Measurements from ENCODE around the gene KCNC1. TPM values are rescaled to one million over a fixed set of nuclear protein-coding genes. Genes with fewer than 3 reads are reported as not detected.

Gene KCNC1
- polyA plus RNA-seq, 1 of the 3 experiments (the other 2 are of a cell fraction), result 0.18 TPM

- H3K4me1 ChIP-seq (ENCODE audit: control insufficient read depth in 1 of 2, insufficient read depth in 2 of 2, low read depth in 1 of 2, low read length in 1 of 2), result peaks cover 0 to 6% of the 10 kb centered on the region in 2 experiments; a peak in 1 of 4 replicates
- no peaks in the 10 kb centered on the region for H3K79me2 ChIP-seq (ENCODE audit: insufficient read depth)
- 25% methylated on average over 1 of the region's 2 CpGs for WGBS (ENCODE audit: low lambda C conversion rate)
- H3K9ac ChIP-seq, result no peak overlapping the region
- TF ChIP-seq MAX (IDR thresholded peaks at IDR 0.05; ENCODE audit: low read depth), result no peak
- no peak for TF ChIP-seq SIN3A (IDR thresholded peaks at IDR 0.05; ENCODE audit: borderline replicate concordance, low read depth, low read length)
- no peak for TF ChIP-seq JUND (IDR thresholded peaks at IDR 0.05)
- no peak for TF ChIP-seq TAF1 (IDR thresholded peaks at IDR 0.05; ENCODE audit: borderline replicate concordance, low read depth, low read length)
- TF ChIP-seq CTCF (IDR thresholded peaks at IDR 0.05), result no peak
- TF ChIP-seq USF1 (IDR thresholded peaks at IDR 0.05; ENCODE audit: borderline replicate concordance, low read depth), result no peak
- no peak for TF ChIP-seq RXRA (IDR thresholded peaks at IDR 0.05; ENCODE audit: borderline replicate concordance, low read depth)
- no peak for TF ChIP-seq FOSL2 (IDR thresholded peaks at IDR 0.05; ENCODE audit: borderline replicate concordance, low read depth)
- TF ChIP-seq EP300 (IDR thresholded peaks at IDR 0.05; ENCODE audit: borderline replicate concordance in 1 of 2, low read depth in 1 of 2, low read length in 1 of 2), result no peak
- no peak for TF ChIP-seq PBX3 (IDR thresholded peaks at IDR 0.05)
- TF ChIP-seq POLR2AphosphoS5 (IDR thresholded peaks at IDR 0.05; ENCODE audit: low read depth, low read length), result no peak
- H3F3A ChIP-seq (replicated peaks; ENCODE audit: insufficient read depth), result no peaks in the 10 kb centered on the region
- DNase-seq, result no peak
- ChIA-PET POLR2A (no interaction called here), CTCF (interaction anchor here (1.2 to 8.6 kb wide), 3 partner anchors 126 to 255 kb away, joined by 3 to 82 read pairs (median 31); no protein-coding TSS in a partner anchor)
- no peak overlapping the region for H3K27ac ChIP-seq (ENCODE audit: low read depth in 2 of 2, low read length in 1 of 2)
- H4K20me1 ChIP-seq (ENCODE audit: insufficient read depth), result no peaks in the 10 kb centered on the region
- no peaks in the 10 kb centered on the region for H3K9me2 ChIP-seq
- H3K4me2 ChIP-seq, result no peak overlapping the region
- H3K9me3 ChIP-seq, result no peaks in the 10 kb centered on the region
- H3K4me3 ChIP-seq (ENCODE audit: low read depth in 2 of 2, low read length in 1 of 2), result no peak overlapping the region
- peaks cover 35% of the 10 kb centered on the region for H3K27me3 ChIP-seq (ENCODE audit: insufficient read depth)
- H3K36me3 ChIP-seq (replicated peaks in 1 of 2; ENCODE audit: control insufficient read depth in 1 of 2, insufficient read depth in 2 of 2, low read length in 1 of 2), result no peaks in the 10 kb centered on the region
- H2AFZ ChIP-seq (ENCODE audit: low read depth), result no peak overlapping the region
Observed at GRCh38 chr11:17725174-17725573, 9.4 kb upstream of the KCNC1 start.

- H3K9me3 ChIP-seq, result no peaks in the 10 kb centered on the region
- H3K36me3 ChIP-seq (replicated peaks in 1 of 2; ENCODE audit: control insufficient read depth in 1 of 2, insufficient read depth in 2 of 2, low read length in 1 of 2), result no peaks in the 10 kb centered on the region
- no peaks in the 10 kb centered on the region for H3F3A ChIP-seq (replicated peaks; ENCODE audit: insufficient read depth)
- no peaks in the 10 kb centered on the region for H4K20me1 ChIP-seq (ENCODE audit: insufficient read depth)
- H3K27me3 ChIP-seq (ENCODE audit: insufficient read depth), result no peaks in the 10 kb centered on the region; the same call in 1 of the 2 replicates
- DNase-seq, result no peak
- H3K9me2 ChIP-seq, result no peaks in the 10 kb centered on the region
- no peak overlapping the region for H3K4me3 ChIP-seq (ENCODE audit: low read depth in 2 of 2, low read length in 1 of 2)
- WGBS (ENCODE audit: low lambda C conversion rate), result 0% methylated on average over 1 of the region's 2 CpGs
- no peaks in the 10 kb centered on the region for H3K79me2 ChIP-seq (ENCODE audit: insufficient read depth)
- CTCF ChIA-PET, result interaction anchor here (0.8 to 14.2 kb wide), 68 partner anchors 9 to 361 kb away, joined by 3 to 730 read pairs (median 8); partner anchors contain the start of genes MYOD1 and SERGEF
- H3K27ac ChIP-seq (ENCODE audit: low read depth in 2 of 2, low read length in 1 of 2), result no peak overlapping the region
- no peak overlapping the region for H3K4me2 ChIP-seq
- no peak overlapping the region for H3K9ac ChIP-seq
- POLR2A ChIA-PET, result interaction anchor here (0.6 to 1.4 kb wide), 2 partner anchors 12 to 248 kb away, joined by 3 to 9 read pairs; no protein-coding TSS in a partner anchor
- no peak overlapping the region for H2AFZ ChIP-seq (ENCODE audit: low read depth)
- peaks cover 0 to 13% of the 10 kb centered on the region in 2 experiments; a peak in 1 of 4 replicates for H3K4me1 ChIP-seq (ENCODE audit: control insufficient read depth in 1 of 2, insufficient read depth in 2 of 2, low read depth in 1 of 2, low read length in 1 of 2)
- no peak for TF ChIP-seq NRF1 (IDR thresholded peaks at IDR 0.05; ENCODE audit: low read depth, low read length)
- no peak for TF ChIP-seq TEAD4 (IDR thresholded peaks at IDR 0.05; ENCODE audit: borderline replicate concordance, insufficient read depth)
- no peak for TF ChIP-seq USF1 (IDR thresholded peaks at IDR 0.05; ENCODE audit: borderline replicate concordance, low read depth)
- no peak for TF ChIP-seq POLR2AphosphoS5 (IDR thresholded peaks at IDR 0.05; ENCODE audit: low read depth, low read length)
- no peak for TF ChIP-seq EZH2phosphoT487 (IDR thresholded peaks at IDR 0.05; ENCODE audit: borderline replicate concordance, low read depth)
- TF ChIP-seq RAD21 (IDR thresholded peaks at IDR 0.05; ENCODE audit: low read length), result no peak
- no peak for TF ChIP-seq SIN3A (IDR thresholded peaks at IDR 0.05; ENCODE audit: borderline replicate concordance, low read depth, low read length)
- no peak for TF ChIP-seq PBX3 (IDR thresholded peaks at IDR 0.05)
- TF ChIP-seq MAX (IDR thresholded peaks at IDR 0.05; ENCODE audit: low read depth), result no peak
- TF ChIP-seq IRF3 (IDR thresholded peaks at IDR 0.05; ENCODE audit: low read depth, low read length), result no peak
- no peak for TF ChIP-seq CHD2 (IDR thresholded peaks at IDR 0.05; ENCODE audit: low read length, partially characterized antibody)
- no peak for TF ChIP-seq FOXM1 (IDR thresholded peaks at IDR 0.05; ENCODE audit: low read depth)
- no peak for TF ChIP-seq GABPA (IDR thresholded peaks at IDR 0.05; ENCODE audit: low read depth)
Observed at GRCh38 chr11:17730137-17730536, 4.4 kb upstream of the KCNC1 start.

Measured in SK-N-SH (cell line).